ENCODE results near the gene AGAP2. TPM values are rescaled to one million over a fixed set of nuclear protein-coding genes. Genes with fewer than 3 reads are reported as not detected.
"Not testable (repeated sequence)": the region's sequence is repeated elsewhere in the genome, so short reads cannot be mapped to it uniquely, and the experiment has no call there.

AGAP2 gene
- total and polyA plus RNA-seq, 2 of the 13 experiments (the other 11 are each of a cell fraction or from before 2014, with no cell fraction given), result 0.38 to 0.45 TPM

DNA sequence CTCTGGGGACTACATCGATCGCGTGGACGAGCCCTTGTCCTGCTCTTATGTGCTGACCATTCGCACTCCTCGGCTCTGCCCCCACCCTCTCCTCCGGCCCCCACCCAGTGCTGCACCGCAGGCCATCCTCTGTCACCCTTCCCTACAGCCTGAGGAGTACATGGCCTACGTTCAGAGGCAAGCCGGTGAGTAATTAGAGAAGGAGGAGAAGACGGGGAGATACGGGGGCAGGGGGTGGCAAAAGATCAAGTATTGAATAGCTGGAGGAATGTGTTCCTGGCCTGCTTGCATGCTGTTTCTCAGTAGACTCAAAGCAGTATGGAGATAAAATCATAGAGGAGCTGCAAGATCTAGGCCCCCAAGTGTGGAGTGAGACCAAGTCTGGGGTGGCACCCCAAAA is 22.8 kb downstream of the AGAP2 start (continued):
- TF ChIP-seq, protein P1, sequence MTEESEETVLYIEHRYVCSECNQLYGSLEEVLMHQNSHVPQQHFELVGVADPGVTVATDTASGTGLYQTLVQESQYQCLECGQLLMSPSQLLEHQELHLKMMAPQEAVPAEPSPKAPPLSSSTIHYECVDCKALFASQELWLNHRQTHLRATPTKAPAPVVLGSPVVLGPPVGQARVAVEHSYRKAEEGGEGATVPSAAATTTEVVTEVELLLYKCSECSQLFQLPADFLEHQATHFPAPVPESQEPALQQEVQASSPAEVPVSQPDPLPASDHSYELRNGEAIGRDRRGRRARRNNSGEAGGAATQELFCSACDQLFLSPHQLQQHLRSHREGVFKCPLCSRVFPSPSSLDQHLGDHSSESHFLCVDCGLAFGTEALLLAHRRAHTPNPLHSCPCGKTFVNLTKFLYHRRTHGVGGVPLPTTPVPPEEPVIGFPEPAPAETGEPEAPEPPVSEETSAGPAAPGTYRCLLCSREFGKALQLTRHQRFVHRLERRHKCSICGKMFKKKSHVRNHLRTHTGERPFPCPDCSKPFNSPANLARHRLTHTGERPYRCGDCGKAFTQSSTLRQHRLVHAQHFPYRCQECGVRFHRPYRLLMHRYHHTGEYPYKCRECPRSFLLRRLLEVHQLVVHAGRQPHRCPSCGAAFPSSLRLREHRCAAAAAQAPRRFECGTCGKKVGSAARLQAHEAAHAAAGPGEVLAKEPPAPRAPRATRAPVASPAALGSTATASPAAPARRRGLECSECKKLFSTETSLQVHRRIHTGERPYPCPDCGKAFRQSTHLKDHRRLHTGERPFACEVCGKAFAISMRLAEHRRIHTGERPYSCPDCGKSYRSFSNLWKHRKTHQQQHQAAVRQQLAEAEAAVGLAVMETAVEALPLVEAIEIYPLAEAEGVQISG (CRISPR knock-in tag; IDR thresholded peaks at IDR 0.05), result no peak
- TF ChIP-seq IKZF4 (CRISPR knock-in tag; IDR thresholded peaks at IDR 0.05; ENCODE audit: borderline replicate concordance, low read depth, not compliant biosample characterization) (no peak), KDM4B (CRISPR knock-in tag; IDR thresholded peaks at IDR 0.05) (no peak), ZNF30 (CRISPR knock-in tag; IDR thresholded peaks at IDR 0.05) (no peak), MAFK (conservative IDR thresholded peaks at IDR 0.05 in 1 of 2, IDR thresholded peaks at IDR 0.05 in 1 of 2; ENCODE audit: low read length in 2 of 2) (no peak), ZNF883 (CRISPR knock-in tag; IDR thresholded peaks at IDR 0.05; ENCODE audit: not compliant biosample characterization) (no peak)

GRCh38 chr12:57715036-57715748 is 23.4 kb downstream of the AGAP2 start:
- BruUV-seq (replicated peaks); DNase-seq (ENCODE audit: low spot score); H3K79me2 ChIP-seq (ENCODE audit: insufficient read depth, low read length); H3K27ac ChIP-seq (ENCODE audit: extremely low read length, insufficient read depth, low read length); H3K27me3 ChIP-seq (ENCODE audit: control insufficient read depth in 1 of 2, insufficient read depth in 2 of 2, low read length in 2 of 2); H3K9me3 ChIP-seq (ENCODE audit: low read length); FAIRE-seq; in situ Hi-C loops (cut with HindIII; ENCODE audit: extremely low pct_ligation_motif_present, low pct_unique_long_range_greater_than_20kb); ATAC-seq; H3K4me3 ChIP-seq (replicated peaks in 1 of 3; ENCODE audit: insufficient read depth in 1 of 3, low read depth in 2 of 3, low read length in 3 of 3); H3K9ac ChIP-seq (ENCODE audit: insufficient read depth, low read depth, low read length); H3K4me1 ChIP-seq (ENCODE audit: insufficient read depth, low read length); CTCF ChIA-PET (ENCODE audit: low intra/inter-chr PET ratio, low total read pairs); H2AFZ ChIP-seq (ENCODE audit: low read length); H3K4me2 ChIP-seq (ENCODE audit: low read depth, low read length); POLR2A ChIA-PET; intact Hi-C loops (cut with micrococcal nuclease; ENCODE audit: unreplicated experiment); H4K20me1 ChIP-seq (ENCODE audit: insufficient read depth, low read length): not testable (repeated sequence)
- H3K36me3 ChIP-seq (replicated peaks in 1 of 2; ENCODE audit: control insufficient read depth in 1 of 2, insufficient read depth in 2 of 2, low read length in 2 of 2), result peaks cover 19 to 52% of the 10 kb centered on the region in 2 experiments
- WGBS (ENCODE audit: low lambda C conversion rate), result 98% methylated on average over 6 of the region's 6 CpGs
